Inferior parietal cortex (tissue), 1 donor: ENCODE data around the gene TTC7B.

Experiments used
- DNase-seq: peaks from one replicate; pipeline ENCODE4 v3.0.0-alpha.2; 2016; ENCODE audit errors: extremely low spot score

Gene TTC7B

GRCh38 chr14:90559811-90560492, 256.3 kb downstream of the TTC7B start:
- DNase-seq = no peak

DNA sequence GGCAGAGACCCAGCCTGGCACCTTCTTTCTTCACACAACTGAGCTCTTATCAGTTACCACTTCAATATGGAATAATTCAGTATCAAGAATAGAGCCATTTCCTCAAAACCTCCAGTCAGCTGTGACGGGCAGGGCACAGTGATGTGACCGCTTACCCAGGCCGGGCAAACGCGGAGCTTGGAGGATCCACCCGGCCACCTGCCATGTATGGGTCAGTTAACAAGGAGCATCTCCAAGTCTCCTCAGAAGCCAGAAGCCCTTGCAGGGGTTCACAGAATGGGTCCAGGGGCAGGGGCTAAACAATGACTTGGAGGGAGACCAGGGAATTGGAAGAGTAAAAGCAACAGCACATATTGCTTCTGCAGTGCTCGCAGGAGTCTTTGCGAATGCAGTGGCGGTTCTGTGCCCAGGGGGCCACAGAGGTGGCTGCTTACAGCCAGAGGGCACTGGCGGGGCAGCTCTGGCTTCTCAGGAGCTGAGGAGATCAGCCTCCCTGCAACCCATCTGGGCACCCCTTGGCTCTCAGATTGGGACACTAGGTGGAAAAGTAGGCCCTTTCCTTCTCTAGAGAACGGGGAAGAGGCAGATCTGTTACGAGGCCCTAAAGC, 257.1 kb downstream of the TTC7B start:
- no peak for DNase-seq

DNA sequence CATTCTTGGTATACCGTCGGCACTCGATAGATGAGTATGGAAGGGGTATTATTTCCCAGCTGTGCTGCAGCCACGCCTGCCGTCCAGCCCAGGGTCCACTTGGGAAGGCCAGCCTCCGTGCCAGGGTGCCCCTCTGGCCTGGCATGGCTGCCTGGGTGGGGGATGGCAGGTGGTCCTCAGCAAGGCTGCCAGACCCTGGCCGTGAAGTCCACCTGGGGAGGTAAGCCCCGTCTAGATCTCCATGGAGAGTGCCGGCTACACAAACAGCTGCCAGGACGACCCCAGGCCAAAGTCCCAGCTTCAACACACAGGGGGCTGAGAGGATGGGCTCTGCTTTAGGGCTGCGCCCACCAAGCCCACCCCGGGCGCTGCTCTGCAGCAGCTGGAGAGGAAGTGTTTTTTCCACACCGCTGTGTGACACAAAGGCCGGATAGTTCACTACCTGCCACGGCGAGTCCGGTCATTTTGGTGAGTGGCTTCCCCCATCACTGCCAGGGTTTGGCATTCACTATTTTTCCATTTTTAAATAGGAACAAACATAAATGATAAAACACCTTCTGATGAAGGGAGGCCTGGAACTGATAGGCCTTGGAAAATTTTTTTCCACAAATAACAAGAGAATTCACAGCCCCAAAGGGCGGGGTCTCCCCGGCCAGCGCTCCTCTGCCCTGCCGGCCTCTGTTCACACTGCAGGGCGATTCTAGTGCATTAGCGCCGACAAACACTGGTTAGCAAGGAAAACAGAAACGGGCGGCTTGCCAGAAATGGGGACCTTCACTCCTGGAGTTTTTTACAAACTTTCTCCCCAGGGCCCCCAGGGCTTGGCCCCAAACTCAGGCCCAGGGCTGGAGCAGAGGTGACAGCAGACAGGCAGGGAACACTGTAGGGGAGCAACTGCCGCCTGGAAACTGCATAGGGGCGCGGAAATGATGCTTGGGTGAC, 257.9 kb downstream of the TTC7B start:
- DNase-seq = no peak

- no peak for DNase-seq
These were observed 258.7 kb downstream of the TTC7B start for GRCh38 chr14:90557516-90557915.

DNA sequence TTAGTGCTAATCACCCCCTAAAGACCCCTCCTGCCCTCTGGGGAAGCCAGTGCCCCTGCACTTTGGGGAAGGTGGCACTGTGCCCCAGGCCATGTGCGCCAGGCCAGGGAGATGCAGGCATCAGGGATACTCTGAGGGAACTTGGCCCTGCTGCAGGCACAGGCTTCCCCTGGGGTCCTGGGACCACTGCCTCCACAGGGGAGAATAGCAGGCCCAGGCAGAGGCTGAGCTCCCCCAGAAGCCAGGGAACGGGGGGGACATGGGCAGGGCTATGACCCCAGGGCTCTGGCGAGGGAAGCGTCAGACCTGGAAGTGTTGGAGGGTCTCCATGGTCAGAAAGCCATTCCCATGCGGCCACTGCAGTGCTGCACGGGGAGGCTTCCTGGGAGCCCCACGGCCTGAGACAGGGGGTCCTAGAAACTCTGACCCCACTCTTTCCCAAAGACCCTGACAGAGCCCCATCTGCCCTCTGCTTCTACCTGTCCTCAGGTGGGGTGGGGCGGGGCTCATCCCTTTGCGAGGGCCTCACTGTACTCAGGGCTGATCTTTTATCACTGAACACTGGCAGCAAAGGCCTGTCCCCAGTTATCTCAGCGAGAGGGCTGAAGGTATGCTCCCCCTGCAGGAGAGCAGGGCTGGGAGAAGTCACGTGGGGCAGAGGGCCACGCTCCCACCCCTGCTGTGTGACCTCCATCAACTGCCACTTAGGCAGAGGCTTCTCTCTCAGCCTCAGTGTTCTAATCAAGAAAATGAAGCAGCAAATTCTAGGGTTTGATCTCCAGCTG, 259.4 kb downstream of the TTC7B start:
- DNase-seq = no peak

- DNase-seq = no peak
These were observed 260.2 kb downstream of the TTC7B start for GRCh38 chr14:90556012-90556477.

DNA sequence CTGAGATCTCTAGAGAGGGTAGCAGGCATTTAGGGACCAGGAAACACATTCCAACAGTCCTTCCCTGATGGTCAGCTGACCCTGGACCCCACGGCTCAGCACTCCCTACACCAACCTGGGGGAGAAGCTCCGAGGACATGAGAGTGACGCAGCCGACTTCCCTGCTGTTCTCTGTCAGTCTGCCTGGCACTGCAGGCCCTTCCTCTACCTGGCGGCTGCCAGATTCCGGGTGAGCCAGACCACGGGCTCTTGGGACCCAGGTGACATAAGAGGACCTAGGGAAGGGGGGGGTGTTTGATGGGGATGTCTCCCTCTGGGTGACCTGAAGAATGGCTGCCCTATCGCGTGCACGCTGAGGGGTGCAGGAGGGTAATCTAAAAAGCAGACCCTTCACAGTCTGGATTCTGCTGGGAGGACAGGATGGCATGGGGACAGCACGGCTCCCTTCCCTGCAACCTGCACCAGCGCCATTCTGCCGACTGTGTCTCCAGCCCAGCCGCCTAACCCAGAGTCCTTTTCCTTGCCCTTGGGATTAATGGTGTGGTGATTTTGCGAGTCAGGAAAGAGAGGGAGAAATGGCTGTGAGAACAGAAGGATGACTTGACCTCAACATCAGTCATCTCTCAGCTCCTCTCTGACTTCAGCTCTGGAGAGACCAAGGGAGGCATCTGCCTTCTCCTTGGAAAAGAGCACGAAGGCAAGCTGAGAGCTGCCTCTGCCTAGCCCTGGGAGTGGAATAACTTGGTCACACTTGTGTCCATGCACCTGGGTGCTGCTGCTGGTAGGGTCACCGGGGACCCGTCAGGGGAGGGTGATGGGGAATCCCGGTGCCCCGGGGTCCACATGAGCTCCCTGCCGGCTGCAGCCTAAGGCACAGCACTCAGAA, 260.9 kb downstream of the TTC7B start:
- DNase-seq = no peak

DNA sequence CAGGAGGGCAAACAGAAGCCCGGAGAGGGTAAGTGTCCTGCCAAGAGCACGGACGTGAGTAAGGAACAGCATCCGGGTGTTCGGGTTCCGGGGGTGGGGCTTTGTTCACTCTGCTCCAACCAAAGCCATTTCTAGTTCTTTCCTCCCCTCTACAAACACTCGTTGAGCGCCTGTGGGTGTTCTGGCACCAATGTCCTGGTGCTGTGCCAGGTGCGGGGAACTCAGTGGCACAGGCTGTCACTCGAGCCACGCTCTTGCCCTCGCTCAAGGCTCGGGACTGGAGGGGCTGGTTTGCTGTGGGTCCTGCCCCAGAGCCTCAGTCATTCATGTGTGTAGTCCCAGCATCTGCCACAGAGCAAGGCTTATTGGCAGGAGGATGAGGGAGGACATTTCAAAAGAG, 261.9 kb downstream of the TTC7B start:
- DNase-seq = peak; percentile 85

DNA sequence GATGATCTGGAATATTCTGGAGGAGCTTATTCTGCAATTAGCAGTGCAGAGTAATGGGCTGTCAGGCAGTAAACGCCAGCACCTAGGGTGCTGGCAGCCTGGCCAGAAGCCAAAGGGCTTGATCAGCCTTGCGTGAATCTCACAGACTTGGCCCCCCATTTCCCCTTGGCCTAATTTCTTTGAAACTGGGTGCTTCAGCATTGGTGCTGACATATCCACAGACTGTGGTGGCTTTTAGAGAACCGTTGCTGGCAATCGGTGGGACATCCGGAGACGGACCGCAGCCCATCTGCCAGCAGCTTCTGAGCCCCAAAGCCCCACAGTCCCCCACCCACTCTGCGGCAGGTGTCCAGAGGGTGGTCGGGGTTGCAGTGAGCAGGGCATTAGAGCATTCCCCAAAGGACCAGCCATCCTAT, 262.3 kb downstream of the TTC7B start:
- DNase-seq = no peak

DNA sequence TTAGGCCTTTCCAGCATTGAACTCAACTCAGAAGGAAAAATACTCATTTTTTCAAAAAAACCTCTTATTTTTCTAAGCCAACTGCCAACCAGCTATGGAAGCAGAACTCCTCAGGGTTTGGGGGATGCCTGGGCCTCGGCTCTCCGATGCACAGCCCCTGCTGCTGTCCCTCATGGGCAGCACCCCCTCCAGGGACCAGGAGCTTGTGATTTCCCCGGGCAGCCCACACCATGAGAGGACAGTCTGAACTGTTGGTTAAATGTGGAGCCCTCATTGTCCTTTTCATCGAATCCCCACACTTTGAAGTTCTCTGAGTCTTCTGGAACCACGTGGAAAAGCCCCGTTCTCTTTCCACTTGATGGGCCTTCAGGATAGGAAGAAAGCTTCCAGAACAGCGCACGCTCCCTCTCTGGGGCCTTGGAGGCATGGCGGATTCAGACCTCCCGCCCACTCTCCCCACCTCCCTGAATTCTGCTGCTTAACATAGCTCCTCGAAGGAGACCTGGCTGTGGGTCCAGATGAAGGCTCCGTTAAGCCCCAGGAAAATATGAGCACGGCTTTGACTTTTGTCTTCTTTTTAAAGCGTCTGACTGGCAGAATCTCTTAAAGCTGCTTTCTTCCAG, 262.8 kb downstream of the TTC7B start:
- no peak for DNase-seq

- no peak for DNase-seq
These were observed 263.5 kb downstream of the TTC7B start for GRCh38 chr14:90552465-90553297.

DNA sequence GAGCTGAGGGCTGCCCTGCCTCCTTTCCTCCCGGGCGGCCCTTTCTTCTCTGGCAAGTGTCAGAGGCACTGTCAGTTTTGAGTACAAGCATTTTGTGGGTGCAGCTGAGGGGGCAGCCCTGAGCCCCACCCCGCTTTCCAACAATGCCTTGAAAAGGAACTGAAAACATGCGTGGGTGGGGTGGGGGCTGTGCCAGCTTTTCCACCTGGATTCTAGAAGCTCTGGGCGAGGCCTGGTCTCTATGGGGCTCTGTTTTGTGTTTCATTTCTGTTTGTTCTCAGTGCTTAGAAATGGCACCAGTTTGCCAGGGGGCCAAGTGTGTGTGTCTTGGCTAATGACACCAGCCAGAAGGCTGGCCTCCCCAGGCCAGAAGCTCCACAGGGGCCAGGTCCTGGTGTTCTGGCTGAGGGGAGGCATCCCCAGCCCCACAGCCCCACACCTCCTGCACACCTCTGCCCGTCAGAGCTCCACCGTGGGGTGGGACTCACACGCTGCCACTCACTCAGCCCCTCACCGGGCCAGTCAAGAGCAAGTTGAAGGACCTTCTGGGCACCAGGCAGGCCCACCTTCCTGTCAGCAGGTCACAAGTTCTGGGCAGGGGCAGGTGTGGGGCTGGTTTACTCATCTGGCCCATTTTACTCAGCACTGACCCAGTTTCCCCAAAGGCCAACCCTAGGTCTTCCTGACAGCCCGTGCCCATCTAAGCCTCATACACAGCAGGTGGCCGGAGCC, 264.3 kb downstream of the TTC7B start:
- no peak for DNase-seq

GRCh38 chr14:90551070-90551704, 265.0 kb downstream of the TTC7B start:
- no peak for DNase-seq

DNA sequence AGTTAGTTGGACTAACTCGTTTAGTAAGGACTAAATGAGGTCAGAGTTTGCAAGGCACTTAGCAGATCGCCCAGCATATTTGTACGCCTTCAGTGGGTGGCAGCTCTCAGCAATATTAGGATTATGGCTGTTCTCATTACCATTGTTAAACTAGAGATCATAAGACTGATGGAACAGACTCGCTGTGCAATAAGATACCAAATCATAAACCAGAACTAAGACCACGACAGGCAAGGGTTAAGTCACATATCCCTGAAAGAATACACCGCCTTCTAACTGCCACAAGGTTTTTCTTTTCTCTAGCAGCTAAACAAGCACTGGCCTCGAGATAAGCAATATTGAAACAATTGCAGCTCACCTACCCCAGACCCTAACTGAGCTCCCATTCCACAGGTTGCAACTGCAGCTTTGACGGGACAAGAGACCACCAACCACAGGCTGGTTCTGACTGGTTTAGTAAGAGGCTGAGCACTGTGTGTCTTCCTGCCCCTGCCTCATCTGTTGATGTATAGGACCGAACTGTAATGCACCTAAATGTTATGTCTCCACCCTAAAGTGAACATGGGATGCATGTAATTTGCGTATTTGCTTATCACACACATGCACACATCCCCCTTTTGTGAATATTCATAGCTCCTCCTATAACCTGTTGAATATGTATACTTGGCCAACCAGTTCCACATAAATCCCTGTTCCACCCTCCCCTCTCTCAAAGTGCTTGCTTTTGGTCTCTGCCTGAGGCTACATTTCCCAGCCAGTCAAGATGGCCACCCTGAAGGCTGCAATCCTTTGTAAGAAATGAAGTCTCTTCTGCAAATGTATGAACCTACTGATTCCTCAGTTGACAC, 266.2 kb downstream of the TTC7B start:
- no peak for DNase-seq

DNA sequence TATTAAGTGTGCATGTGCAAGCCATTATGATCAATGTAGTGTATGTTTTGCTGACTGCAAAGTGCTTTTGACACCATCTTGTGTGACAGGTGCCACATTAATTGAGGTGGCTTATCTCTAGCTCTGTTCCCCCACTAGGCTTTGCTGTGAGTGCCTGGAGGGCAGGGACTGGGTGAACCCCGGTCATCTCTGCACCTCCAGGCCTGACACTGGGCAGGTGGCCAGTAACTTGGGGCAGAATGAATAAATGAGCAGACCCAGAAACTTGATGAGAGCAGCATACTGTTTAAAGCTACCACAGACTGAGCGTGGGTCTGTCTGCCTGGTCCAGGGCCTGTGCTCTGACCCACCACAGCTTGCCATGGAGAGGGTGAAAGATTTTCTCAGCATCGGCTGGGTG, 267.8 kb downstream of the TTC7B start:
- DNase-seq = no peak

DNA sequence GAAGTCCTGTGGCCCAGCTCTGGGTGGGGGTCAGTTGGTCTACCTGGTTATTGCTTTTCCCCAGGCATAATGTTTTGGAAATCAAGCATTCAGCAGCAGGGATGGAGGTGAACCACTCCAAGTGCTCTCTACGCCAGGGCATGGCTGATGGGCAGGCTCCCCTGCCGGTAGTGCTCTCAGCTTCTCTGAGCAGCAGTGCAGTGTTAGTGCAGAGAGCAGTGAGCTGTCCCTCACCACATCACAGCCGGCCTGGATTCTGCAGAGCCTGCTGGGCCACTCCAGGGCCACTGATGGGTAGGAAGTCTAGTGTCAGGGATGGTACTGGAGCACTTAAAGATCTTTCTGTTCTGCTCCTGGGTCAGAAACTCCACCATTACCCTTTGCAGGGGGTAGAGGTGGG, 268.3 kb downstream of the TTC7B start:
- no peak for DNase-seq

GRCh38 chr14:90547250-90547649, 269.0 kb downstream of the TTC7B start:
- no peak for DNase-seq
